K562 (cell line): ENCODE results near the gene KIF18B. TPM values are rescaled to one million over a fixed set of nuclear protein-coding genes. Genes with fewer than 3 reads are reported as not detected.

Source experiments
- CHD1 ChIP-seq: fragments of 200-600 bp; sonication (generic); IDR thresholded peaks from one replicate; pipeline ENCODE4 v1.6.1; 2012; ENCODE audit warnings: mild to moderate bottlenecking, moderate library complexity, low read length, inconsistent platforms
- SIN3A ChIP-seq, 2 experiments: fragments of 150-350 bp in 1 of 2; IDR thresholded peaks; 2 replicates each; pipeline ENCODE4 v1.6.1; 2011 to 2016; ENCODE audit warnings: borderline replicate concordance in 2 of 2, low read depth in 2 of 2, low read length in 2 of 2, mild to moderate bottlenecking in 2 of 2, moderate library complexity in 2 of 2; ENCODE audit not compliant: control insufficient read depth in 1 of 2
- polyA plus RNA-seq, 8 experiments: library from polyadenylated mRNA; depleted of rRNA in 4 of 8; stranded (reverse) in 5 of 8; unstranded in 3 of 8; fragments of >200 nt; fragmentation: Nextera tagmentation in 2 of 8; fragmentation: Illumina TruSeq in 1 of 8; extraction: Ambion mirVana in 2 of 8; extraction: Trizol in 1 of 8; gene quantifications; 2 replicates each; pipeline versions ENCODE4 v1.2.1 to v1.2.3, GENCODE V29; 2011 to 2014; ENCODE audit warnings: inconsistent platforms in 1 of 8, missing spikeins in 1 of 8
- total RNA-seq, 7 experiments: library from RNA; depleted of rRNA in 6 of 7; stranded (reverse); fragments of >200 nt in 6 of 7; fragmentation: Illumina TruSeq in 2 of 7; extraction: Trizol in 2 of 7; gene quantifications; 2 replicates each; pipeline versions ENCODE4 v1.2.1 to v1.2.3, GENCODE V29; 2011 to 2021; ENCODE audit warnings: low replicate concordance in 1 of 7
- TF ChIP-seq, protein P1 (sequence below): fragments of 250-450 bp; sonication (Bioruptor Pico); IDR thresholded peaks from 2 replicates; pipeline ENCODE4 v1.5.0; 2020; ENCODE audit warnings: mild to moderate bottlenecking, borderline replicate concordance
- TF ChIP-seq, protein P2 (sequence below): fragments of 450-650 bp; IDR thresholded peaks from 2 replicates; pipeline ENCODE4 v1.6.1; 2016; ENCODE audit warnings: mild to moderate bottlenecking, moderate library complexity

KIF18B gene
- total and polyA plus RNA-seq, 9 of the 15 experiments (the other 6 are each of a cell fraction or from before 2014, with no cell fraction given), result 2.0 to 42.8 (median 13.2) TPM

DNA sequence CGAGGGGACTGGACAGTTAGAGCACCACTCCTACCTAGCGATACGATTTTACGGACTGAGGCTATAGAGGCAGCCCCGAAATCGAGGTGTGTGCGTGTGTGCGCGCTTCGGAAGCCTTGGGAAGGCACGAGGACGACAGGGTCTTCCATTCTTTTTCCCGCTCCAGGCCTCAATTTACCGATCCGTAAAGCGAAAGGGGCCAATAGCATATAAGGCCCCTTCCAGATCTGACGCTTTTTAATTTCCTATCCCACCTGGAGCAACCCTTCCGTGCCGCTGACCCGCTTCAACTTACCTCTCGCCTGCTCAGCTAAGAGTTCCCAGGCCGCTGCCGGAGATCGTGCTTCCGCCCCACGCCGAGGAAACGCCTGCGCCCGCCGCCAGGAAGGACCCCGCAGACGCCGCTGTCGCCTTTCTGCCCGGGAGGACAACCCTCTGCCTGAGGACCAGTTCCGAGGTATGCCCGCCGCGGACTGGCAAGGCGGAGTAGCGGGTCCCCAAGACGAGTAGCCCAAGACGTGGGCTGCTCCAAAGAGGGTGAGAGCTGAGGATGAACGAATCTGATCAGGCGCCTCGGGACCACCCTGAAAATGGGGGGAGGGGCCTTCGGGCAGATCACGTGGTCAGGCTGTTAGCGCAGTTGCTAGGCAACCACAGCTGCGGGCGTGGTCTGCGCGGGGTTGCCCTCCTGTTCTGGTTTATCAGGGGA, 48.3 kb downstream of the KIF18B start, which contains the start of gene EFTUD2 (continued):
- TF ChIP-seq, protein P1, sequence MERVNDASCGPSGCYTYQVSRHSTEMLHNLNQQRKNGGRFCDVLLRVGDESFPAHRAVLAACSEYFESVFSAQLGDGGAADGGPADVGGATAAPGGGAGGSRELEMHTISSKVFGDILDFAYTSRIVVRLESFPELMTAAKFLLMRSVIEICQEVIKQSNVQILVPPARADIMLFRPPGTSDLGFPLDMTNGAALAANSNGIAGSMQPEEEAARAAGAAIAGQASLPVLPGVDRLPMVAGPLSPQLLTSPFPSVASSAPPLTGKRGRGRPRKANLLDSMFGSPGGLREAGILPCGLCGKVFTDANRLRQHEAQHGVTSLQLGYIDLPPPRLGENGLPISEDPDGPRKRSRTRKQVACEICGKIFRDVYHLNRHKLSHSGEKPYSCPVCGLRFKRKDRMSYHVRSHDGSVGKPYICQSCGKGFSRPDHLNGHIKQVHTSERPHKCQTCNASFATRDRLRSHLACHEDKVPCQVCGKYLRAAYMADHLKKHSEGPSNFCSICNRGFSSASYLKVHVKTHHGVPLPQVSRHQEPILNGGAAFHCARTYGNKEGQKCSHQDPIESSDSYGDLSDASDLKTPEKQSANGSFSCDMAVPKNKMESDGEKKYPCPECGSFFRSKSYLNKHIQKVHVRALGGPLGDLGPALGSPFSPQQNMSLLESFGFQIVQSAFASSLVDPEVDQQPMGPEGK, result no peak
- TF ChIP-seq, protein P2, sequence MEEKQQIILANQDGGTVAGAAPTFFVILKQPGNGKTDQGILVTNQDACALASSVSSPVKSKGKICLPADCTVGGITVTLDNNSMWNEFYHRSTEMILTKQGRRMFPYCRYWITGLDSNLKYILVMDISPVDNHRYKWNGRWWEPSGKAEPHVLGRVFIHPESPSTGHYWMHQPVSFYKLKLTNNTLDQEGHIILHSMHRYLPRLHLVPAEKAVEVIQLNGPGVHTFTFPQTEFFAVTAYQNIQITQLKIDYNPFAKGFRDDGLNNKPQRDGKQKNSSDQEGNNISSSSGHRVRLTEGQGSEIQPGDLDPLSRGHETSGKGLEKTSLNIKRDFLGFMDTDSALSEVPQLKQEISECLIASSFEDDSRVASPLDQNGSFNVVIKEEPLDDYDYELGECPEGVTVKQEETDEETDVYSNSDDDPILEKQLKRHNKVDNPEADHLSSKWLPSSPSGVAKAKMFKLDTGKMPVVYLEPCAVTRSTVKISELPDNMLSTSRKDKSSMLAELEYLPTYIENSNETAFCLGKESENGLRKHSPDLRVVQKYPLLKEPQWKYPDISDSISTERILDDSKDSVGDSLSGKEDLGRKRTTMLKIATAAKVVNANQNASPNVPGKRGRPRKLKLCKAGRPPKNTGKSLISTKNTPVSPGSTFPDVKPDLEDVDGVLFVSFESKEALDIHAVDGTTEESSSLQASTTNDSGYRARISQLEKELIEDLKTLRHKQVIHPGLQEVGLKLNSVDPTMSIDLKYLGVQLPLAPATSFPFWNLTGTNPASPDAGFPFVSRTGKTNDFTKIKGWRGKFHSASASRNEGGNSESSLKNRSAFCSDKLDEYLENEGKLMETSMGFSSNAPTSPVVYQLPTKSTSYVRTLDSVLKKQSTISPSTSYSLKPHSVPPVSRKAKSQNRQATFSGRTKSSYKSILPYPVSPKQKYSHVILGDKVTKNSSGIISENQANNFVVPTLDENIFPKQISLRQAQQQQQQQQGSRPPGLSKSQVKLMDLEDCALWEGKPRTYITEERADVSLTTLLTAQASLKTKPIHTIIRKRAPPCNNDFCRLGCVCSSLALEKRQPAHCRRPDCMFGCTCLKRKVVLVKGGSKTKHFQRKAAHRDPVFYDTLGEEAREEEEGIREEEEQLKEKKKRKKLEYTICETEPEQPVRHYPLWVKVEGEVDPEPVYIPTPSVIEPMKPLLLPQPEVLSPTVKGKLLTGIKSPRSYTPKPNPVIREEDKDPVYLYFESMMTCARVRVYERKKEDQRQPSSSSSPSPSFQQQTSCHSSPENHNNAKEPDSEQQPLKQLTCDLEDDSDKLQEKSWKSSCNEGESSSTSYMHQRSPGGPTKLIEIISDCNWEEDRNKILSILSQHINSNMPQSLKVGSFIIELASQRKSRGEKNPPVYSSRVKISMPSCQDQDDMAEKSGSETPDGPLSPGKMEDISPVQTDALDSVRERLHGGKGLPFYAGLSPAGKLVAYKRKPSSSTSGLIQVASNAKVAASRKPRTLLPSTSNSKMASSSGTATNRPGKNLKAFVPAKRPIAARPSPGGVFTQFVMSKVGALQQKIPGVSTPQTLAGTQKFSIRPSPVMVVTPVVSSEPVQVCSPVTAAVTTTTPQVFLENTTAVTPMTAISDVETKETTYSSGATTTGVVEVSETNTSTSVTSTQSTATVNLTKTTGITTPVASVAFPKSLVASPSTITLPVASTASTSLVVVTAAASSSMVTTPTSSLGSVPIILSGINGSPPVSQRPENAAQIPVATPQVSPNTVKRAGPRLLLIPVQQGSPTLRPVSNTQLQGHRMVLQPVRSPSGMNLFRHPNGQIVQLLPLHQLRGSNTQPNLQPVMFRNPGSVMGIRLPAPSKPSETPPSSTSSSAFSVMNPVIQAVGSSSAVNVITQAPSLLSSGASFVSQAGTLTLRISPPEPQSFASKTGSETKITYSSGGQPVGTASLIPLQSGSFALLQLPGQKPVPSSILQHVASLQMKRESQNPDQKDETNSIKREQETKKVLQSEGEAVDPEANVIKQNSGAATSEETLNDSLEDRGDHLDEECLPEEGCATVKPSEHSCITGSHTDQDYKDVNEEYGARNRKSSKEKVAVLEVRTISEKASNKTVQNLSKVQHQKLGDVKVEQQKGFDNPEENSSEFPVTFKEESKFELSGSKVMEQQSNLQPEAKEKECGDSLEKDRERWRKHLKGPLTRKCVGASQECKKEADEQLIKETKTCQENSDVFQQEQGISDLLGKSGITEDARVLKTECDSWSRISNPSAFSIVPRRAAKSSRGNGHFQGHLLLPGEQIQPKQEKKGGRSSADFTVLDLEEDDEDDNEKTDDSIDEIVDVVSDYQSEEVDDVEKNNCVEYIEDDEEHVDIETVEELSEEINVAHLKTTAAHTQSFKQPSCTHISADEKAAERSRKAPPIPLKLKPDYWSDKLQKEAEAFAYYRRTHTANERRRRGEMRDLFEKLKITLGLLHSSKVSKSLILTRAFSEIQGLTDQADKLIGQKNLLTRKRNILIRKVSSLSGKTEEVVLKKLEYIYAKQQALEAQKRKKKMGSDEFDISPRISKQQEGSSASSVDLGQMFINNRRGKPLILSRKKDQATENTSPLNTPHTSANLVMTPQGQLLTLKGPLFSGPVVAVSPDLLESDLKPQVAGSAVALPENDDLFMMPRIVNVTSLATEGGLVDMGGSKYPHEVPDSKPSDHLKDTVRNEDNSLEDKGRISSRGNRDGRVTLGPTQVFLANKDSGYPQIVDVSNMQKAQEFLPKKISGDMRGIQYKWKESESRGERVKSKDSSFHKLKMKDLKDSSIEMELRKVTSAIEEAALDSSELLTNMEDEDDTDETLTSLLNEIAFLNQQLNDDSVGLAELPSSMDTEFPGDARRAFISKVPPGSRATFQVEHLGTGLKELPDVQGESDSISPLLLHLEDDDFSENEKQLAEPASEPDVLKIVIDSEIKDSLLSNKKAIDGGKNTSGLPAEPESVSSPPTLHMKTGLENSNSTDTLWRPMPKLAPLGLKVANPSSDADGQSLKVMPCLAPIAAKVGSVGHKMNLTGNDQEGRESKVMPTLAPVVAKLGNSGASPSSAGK, result peak; percentile 83
- TF ChIP-seq SIN3A (IDR thresholded peaks at IDR 0.05; ENCODE audit: borderline replicate concordance in 2 of 2, control insufficient read depth in 1 of 2, low read depth in 2 of 2, low read length in 2 of 2), result peak; percentile 97 to 98
- TF ChIP-seq CHD1, result peak; percentile 56
